ENCODE data around the gene MOGAT1. TPM values are rescaled to one million over a fixed set of nuclear protein-coding genes. Genes with fewer than 3 reads are reported as not detected.
A peak's percentile ranks its signal among the peaks of the same experiment; 100 is the strongest.

The MOGAT1 gene
- total RNA-seq (2021; fragmentation: NEBNext Ultra II Directional; extraction: Animal tissue kit (Norgen Biotek cat#: 25700)): 0.31 and 0.67 TPM in 2 replicates
- polyA plus RNA-seq (2011; rRNA removed): 0.11 TPM in 2 replicates
- polyA plus RNA-seq (2011; cell fraction: cytosol; rRNA removed): 0.25 TPM
- polyA plus RNA-seq (2011; cell fraction: nucleus; rRNA removed): not detected
- polyA plus RNA-seq (2012, experiment 1 of 2): 0.29 to 0.60 TPM (median 0.33 TPM) in 4 replicates
- not detected for polyA plus RNA-seq (2012, experiment 2 of 2)
- 0.39 TPM for polyA plus RNA-seq (2013, experiment 1 of 2)
- 0.59 TPM for polyA plus RNA-seq (2013, experiment 2 of 2)
- polyA minus RNA-seq (2011; rRNA and poly(A)+ RNA removed): 0.34 and 0.35 TPM in 2 replicates
- polyA minus RNA-seq (2011; cell fraction: cytosol; rRNA and poly(A)+ RNA removed): not detected
- polyA minus RNA-seq (2011; cell fraction: nucleus; rRNA and poly(A)+ RNA removed): 1.5 TPM
- long read RNA-seq, experiment 1: 0 reads
- long read RNA-seq, experiment 2, partial matches to known transcripts: 0 of 1 reads
- long read RNA-seq, experiment 2, other reads (novel, unspliced or antisense): 1 of 1 reads

GRCh38 chr2:222671259-222672067, at the start of gene MOGAT1:
MOGAT1 (plus strand) TSS chr2:222671658; CDS start chr2:222671786, 128 bp downstream.
- DNase-seq (ENCODE audit: low read depth in 1 of 2, low spot score in 2 of 2) (peak; percentile 36 to 86), FAIRE-seq (no peak)
- H4K91ac ChIP-seq (replicated peaks; ENCODE audit: insufficient read length, low read length): peak within 1 kb of the TSS; percentile 11
- no peak within 1 kb of the TSS for H3K23ac ChIP-seq (ENCODE audit: insufficient read length)
- 4% methylated on average over 43 of the region's 66 CpGs; no CpG with 5 or more reads in 1 of the 2 experiments for WGBS, 2 experiments (ENCODE audit: extremely low coverage in 1 of 2, insufficient coverage in 1 of 2, insufficient read length in 1 of 2, insufficient replicate concordance in 2 of 2, low coverage in 1 of 2, low lambda C conversion rate in 2 of 2, missing lambda C conversion rate in 1 of 2)
- 0 out of 2 replicates have a peak within 1 kb of the TSS, but pooled peaks have one; percentile 8 for H2BK5ac ChIP-seq (ENCODE audit: low read depth, low read length)
- H3K27ac ChIP-seq (ENCODE audit: low read depth, low read length): no peak within 1 kb of the TSS
- H3K14ac ChIP-seq (ENCODE audit: insufficient read length): no peak within 1 kb of the TSS
- H3K23me2 ChIP-seq (ENCODE audit: low read depth, low read length): peaks cover 10% of the 10 kb centered on the region; the same call in 1 of the 2 replicates
- H2AK5ac ChIP-seq (ENCODE audit: low read depth, low read length): no peak within 1 kb of the TSS
- peak within 1 kb of the TSS; percentile 3 to 65 (median 34); a peak in 6 of 7 replicates for H3K9ac ChIP-seq (replicated peaks in 1 of 4; ENCODE audit: extremely low read depth in 1 of 4, low read depth in 3 of 4, low read length in 3 of 4)
- 0 out of 2 replicates have a peak within 1 kb of the TSS, but pooled peaks have one; percentile 7 for H2BK12ac ChIP-seq (ENCODE audit: low read depth, low read length)
- H3K27me3 ChIP-seq (replicated peaks in 1 of 4; ENCODE audit: control insufficient read depth in 3 of 4, extremely low read depth in 1 of 4, insufficient read depth in 3 of 4, low read length in 3 of 4): peaks cover 0 to 23% (median 11%) of the 10 kb centered on the region in 4 experiments; a peak in 6 of 7 replicates
- CTCF ChIA-PET (ENCODE audit: partially characterized antibody): interaction anchor here (0.7 to 2.6 kb wide), 9 partner anchors 8 to 619 kb away, joined by 3 to 10 read pairs (median 7); no protein-coding TSS in a partner anchor
- H3K18ac ChIP-seq (ENCODE audit: extremely low read depth, low read length): peak within 1 kb of the TSS; percentile 89; the same call in 1 of the 2 replicates
- H2BK15ac ChIP-seq (ENCODE audit: low read length): no peak within 1 kb of the TSS
- peak within 1 kb of the TSS; percentile 48 to 63 (median 60) for H3K4me3 ChIP-seq (ENCODE audit: extremely low read depth in 1 of 4, insufficient read depth in 2 of 4, low read depth in 3 of 4, low read length in 4 of 4)
- no peak within 1 kb of the TSS for H2BK120ac ChIP-seq (replicated peaks; ENCODE audit: low read depth, low read length)
- H4K8ac ChIP-seq (ENCODE audit: extremely low read depth, insufficient read depth, low read length): peak within 1 kb of the TSS; percentile 93
- peak within 1 kb of the TSS; percentile 23 for H4K5ac ChIP-seq (ENCODE audit: insufficient read length, low read depth, low read length)
- no peaks in the 10 kb centered on the region for H4K20me1 ChIP-seq (replicated peaks in 1 of 2; ENCODE audit: control insufficient read depth in 1 of 2, insufficient read depth in 2 of 2, low read length in 2 of 2)
- H3K9me3 ChIP-seq (ENCODE audit: insufficient read depth in 2 of 2, low read depth in 1 of 2, low read length in 1 of 2): no peaks in the 10 kb centered on the region
- no peaks in the 10 kb centered on the region for H3K36me3 ChIP-seq (ENCODE audit: control insufficient read depth in 2 of 4, insufficient read depth in 4 of 4, low read length in 3 of 4)
- H2AFZ ChIP-seq (ENCODE audit: low read length): peak within 1 kb of the TSS; percentile 87
- no peak within 1 kb of the TSS for H2BK20ac ChIP-seq (ENCODE audit: low read length)
- no peaks in the 10 kb centered on the region for H3K79me1 ChIP-seq (ENCODE audit: low read depth, low read length)
- peak within 1 kb of the TSS; percentile 44 for H3K4ac ChIP-seq (replicated peaks; ENCODE audit: insufficient read length, low read depth, low read length)
- H3K79me2 ChIP-seq (ENCODE audit: control insufficient read depth in 1 of 2, insufficient read depth in 2 of 2, low read length in 2 of 2): no peaks in the 10 kb centered on the region
- H3K4me1 ChIP-seq (replicated peaks in 1 of 4; ENCODE audit: control insufficient read depth in 3 of 4, insufficient read depth in 4 of 4, low read length in 3 of 4): peaks cover 0 to 3% (median 0%) of the 10 kb centered on the region in 4 experiments; a peak in 2 of 7 replicates
- POLR2A ChIA-PET (ENCODE audit: partially characterized antibody): interaction anchor here (0.7 to 2.0 kb wide), 5 partner anchors 9 to 288 kb away, joined by 3 to 5 read pairs (median 4); partner anchors contain the start of gene FARSB
- peak within 1 kb of the TSS; percentile 82 to 94 for H3K4me2 ChIP-seq (ENCODE audit: insufficient read depth in 1 of 2, low read depth in 2 of 2, low read length in 2 of 2)
- H3K56ac ChIP-seq (replicated peaks; ENCODE audit: insufficient read length, low read depth, low read length): no peak within 1 kb of the TSS
- TF ChIP-seq NANOG (IDR thresholded peaks at IDR 0.05; ENCODE audit: insufficient read depth, low read depth, low read length, poor library complexity, severe bottlenecking) (no peak), E2F6 (IDR thresholded peaks at IDR 0.05) (peak; percentile 90), SUZ12 (IDR thresholded peaks at IDR 0.05; ENCODE audit: low read length) (0 out of 2 replicates have a peak, but pooled peaks have one; percentile 27), RNF2 (IDR thresholded peaks at IDR 0.05; ENCODE audit: borderline replicate concordance, low read depth, low read length, missing control alignments, poor library complexity, severe bottlenecking) (no peak), SP4 (IDR thresholded peaks at IDR 0.05; ENCODE audit: low read length) (no peak), CTBP2 (IDR thresholded peaks at IDR 0.05; ENCODE audit: borderline replicate concordance, insufficient read depth, insufficient read length, low read length) (peak; percentile 41)
